ENCODE data around the gene PDLIM4.

DNA sequence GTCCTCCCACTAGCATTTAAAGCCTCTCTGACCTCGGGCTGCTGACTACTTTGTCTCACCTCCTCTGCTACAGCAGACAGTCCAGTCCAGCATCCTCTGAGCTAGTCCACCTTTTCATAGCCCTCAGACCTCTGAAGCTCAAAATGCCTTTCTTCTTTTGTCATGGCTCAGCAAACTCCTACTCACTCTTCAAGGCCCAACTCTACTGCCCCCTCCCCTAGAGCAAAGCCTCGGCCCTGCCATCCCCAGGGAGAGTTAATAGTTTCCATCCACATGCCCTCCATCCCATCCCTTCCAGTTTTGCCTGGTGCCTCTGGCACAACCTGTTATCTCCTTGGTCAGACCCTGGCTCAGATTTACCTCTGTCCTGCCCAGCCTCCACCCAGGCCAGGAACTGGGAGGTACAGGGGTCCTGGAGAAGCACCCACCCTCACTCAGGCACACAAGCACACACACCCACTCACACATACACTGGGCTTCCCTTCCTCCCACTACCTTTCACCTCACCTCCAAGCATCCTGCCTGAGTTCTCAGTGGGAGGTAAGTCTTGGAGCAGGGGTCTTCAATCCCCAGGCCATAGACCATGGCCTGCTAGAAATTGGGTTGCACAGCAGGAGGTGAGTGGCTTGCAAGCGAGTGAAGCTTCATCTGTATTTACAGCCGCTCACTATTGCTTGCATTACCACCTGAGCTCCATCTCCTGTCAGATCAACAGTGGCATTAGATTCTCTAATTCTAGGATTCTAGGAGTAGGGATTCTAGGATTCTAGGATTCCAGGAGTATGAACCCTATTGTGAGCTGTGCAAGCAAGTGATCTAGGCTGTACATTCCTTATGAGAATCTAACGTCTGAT is 18.1 kb downstream of the PDLIM4 start:
- TF ChIP-seq REST (IDR thresholded peaks at IDR 0.05; ENCODE audit: insufficient replicate concordance, low read depth), result no peak
- no peak for TF ChIP-seq GABPA (IDR thresholded peaks at IDR 0.05; ENCODE audit: low read depth)
- no peak for TF ChIP-seq CTCF (IDR thresholded peaks at IDR 0.05; ENCODE audit: insufficient read depth, low read length)
